GM12878 (cell line): ENCODE measurements around the gene CXCL13. TPM values are rescaled to one million over a fixed set of nuclear protein-coding genes. Genes with fewer than 3 reads are reported as not detected.

ENCODE experiments used
- ATAC-seq: fragments of 200-7000 bp; cut with Tn5 transposase; 3 replicates; pipeline ENCODE4 v1.9.1; 2020; ENCODE audit warnings: mild to moderate bottlenecking, moderate library complexity
- BruUV-seq: library from RNA; stranded (reverse); fragments of 400-500 nt; replicated peaks from 2 replicates; lab custom pipeline; 2021; lab: Mats Ljungman, UMichigan
- CTCF ChIA-PET: fragments of 300-600 bp; sonication (Branson Sonifier 250); formaldehyde crosslinking; extraction: SDS; loops from one replicate; lab custom pipeline; 2021; ENCODE audit warnings: inconsistent platforms; lab: Yijun Ruan, JAX
- POLR2A ChIA-PET: fragments of 350-600 bp; formaldehyde crosslinking; extraction: SDS; loops from one replicate; lab custom pipeline; 2021; ENCODE audit warnings: inconsistent platforms; lab: Charles Lee
- RAD21 ChIA-PET: fragments of 300-600 bp; sonication (Branson Sonifier 250); formaldehyde crosslinking; loops from one replicate; lab custom pipeline; 2023; ENCODE audit warnings: antibody characterized with exemption; ENCODE audit not compliant: unreplicated experiment; lab: Charles Lee
- SMC1A ChIA-PET: fragments of 300-600 bp; sonication (Branson Sonifier 250); formaldehyde crosslinking; loops from one replicate; lab custom pipeline; 2023; ENCODE audit not compliant: unreplicated experiment, uncharacterized antibody; lab: Charles Lee
- DNase-seq: peaks from one replicate; pipeline ENCODE4 v3.0.0-alpha.2; 2011; ENCODE audit warnings: low read depth, low spot score
- FAIRE-seq: peaks from 3 replicates; lab custom pipeline; 2011; peaks lifted over from hg19 to GRCh38; lab: Jason Lieb, UNC
- H2AFZ ChIP-seq: 2 replicates; pipeline ENCODE4 v1.6.0; 2011; ENCODE audit warnings: low read depth, low read length, control low read depth; ENCODE audit not compliant: control insufficient read depth
- H3K27ac ChIP-seq: 2 replicates; pipeline ENCODE4 v1.5.1; 2011; ENCODE audit warnings: control low read depth; ENCODE audit not compliant: control insufficient read depth, insufficient read depth
- H3K27me3 ChIP-seq, 2 experiments: replicated peaks in 1 of 2; 2 replicates each; pipeline versions ENCODE4 v1.6.0 to v1.6.1; 2011; ENCODE audit warnings: low read length in 1 of 2; ENCODE audit not compliant: control insufficient read depth in 2 of 2, insufficient read depth in 2 of 2
- H3K36me3 ChIP-seq, 2 experiments: 2 replicates each; pipeline ENCODE4 v1.5.1; 2011; ENCODE audit warnings: low read length in 1 of 2; ENCODE audit not compliant: control insufficient read depth in 2 of 2, insufficient read depth in 2 of 2
- H3K4me1 ChIP-seq: 2 replicates; pipeline ENCODE4 v1.6.1; 2011; ENCODE audit warnings: mild to moderate bottlenecking, low read length, moderate library complexity, mixed read lengths; ENCODE audit not compliant: control insufficient read depth, insufficient read depth
- H3K4me2 ChIP-seq: 2 replicates; pipeline ENCODE4 v1.6.0; 2011; ENCODE audit warnings: control low read depth; ENCODE audit not compliant: control insufficient read depth, insufficient read depth
- H3K4me3 ChIP-seq: fragments of 200-600 bp; sonication (generic); 2 replicates; pipeline ENCODE4 v1.5.1; 2016
- H3K79me2 ChIP-seq: 2 replicates; pipeline ENCODE4 v1.6.0; 2011; ENCODE audit warnings: low read length; ENCODE audit not compliant: control insufficient read depth, insufficient read depth
- H3K9ac ChIP-seq: 2 replicates; pipeline ENCODE4 v1.8.0; 2011; ENCODE audit warnings: low read length, control low read depth, mixed read lengths; ENCODE audit not compliant: control insufficient read depth, insufficient read depth
- H3K9me3 ChIP-seq: replicated peaks from 3 replicates; pipeline ENCODE4 v1.5.1; 2011; ENCODE audit warnings: mild to moderate bottlenecking, low read length; ENCODE audit not compliant: control insufficient read depth, insufficient read depth
- H4K20me1 ChIP-seq: 2 replicates; pipeline ENCODE4 v1.6.0; 2011; ENCODE audit not compliant: control insufficient read depth, insufficient read depth
- CBX5 ChIP-seq: sonication (generic); IDR thresholded peaks from 2 replicates; pipeline ENCODE4 v1.6.1; 2016; ENCODE audit warnings: low read depth, moderate library complexity, mild to moderate bottlenecking, inconsistent platforms
- EGR1 ChIP-seq, 2 experiments: IDR thresholded peaks; 1 replicate in 1 of 2; 2 replicates in 1 of 2; pipeline ENCODE4 v1.6.1; 2011 to 2012; ENCODE audit warnings: low read depth in 2 of 2, low read length in 2 of 2, borderline replicate concordance in 1 of 2, mild to moderate bottlenecking in 1 of 2, moderate library complexity in 1 of 2
- HDGF ChIP-seq: fragments of 450-650 bp; IDR thresholded peaks from 2 replicates; pipeline ENCODE4 v1.6.1; 2016; ENCODE audit warnings: antibody characterized with exemption
- IKZF2 ChIP-seq, 2 experiments: fragments of 450-650 bp; IDR thresholded peaks; 2 replicates each; pipeline ENCODE4 v1.6.1; 2017; ENCODE audit warnings: mild to moderate bottlenecking in 2 of 2, moderate library complexity in 2 of 2
- KAT2A ChIP-seq: conservative IDR thresholded peaks from 2 replicates; pipeline ENCODE4 v1.6.1; 2011; ENCODE audit warnings: low read depth, low read length; ENCODE audit not compliant: control insufficient read depth
- KLF5 ChIP-seq: fragments of 450-650 bp; IDR thresholded peaks from 2 replicates; pipeline ENCODE4 v1.6.1; 2014; ENCODE audit warnings: mild to moderate bottlenecking; ENCODE audit not compliant: partially characterized antibody
- MEF2A ChIP-seq: IDR thresholded peaks from 2 replicates; pipeline ENCODE4 v1.6.1; 2011; ENCODE audit warnings: low read depth, mild to moderate bottlenecking, low read length, moderate library complexity; ENCODE audit not compliant: insufficient read depth
- RAD21 ChIP-seq: IDR thresholded peaks from 2 replicates; pipeline ENCODE4 v1.6.1; 2011; ENCODE audit warnings: mild to moderate bottlenecking, low read depth, low read length, moderate library complexity; ENCODE audit not compliant: insufficient read depth
- SMC3 ChIP-seq: IDR thresholded peaks from 2 replicates; pipeline ENCODE4 v1.6.1; 2011; ENCODE audit warnings: low read length, improper control_type of control experiment, borderline replicate concordance
- SPI1 ChIP-seq: IDR thresholded peaks from 2 replicates; pipeline ENCODE4 v1.6.1; 2011; ENCODE audit warnings: low read depth, mild to moderate bottlenecking, low read length, moderate library complexity, borderline replicate concordance; ENCODE audit not compliant: insufficient read depth
- STAT3 ChIP-seq: IDR thresholded peaks from 2 replicates; pipeline ENCODE4 v1.6.1; 2011; ENCODE audit warnings: low read depth, low read length, improper control_type of control experiment
- SUZ12 ChIP-seq: fragments of 200-600 bp; sonication (generic); IDR thresholded peaks from one replicate; pipeline ENCODE4 v1.6.1; 2018; ENCODE audit warnings: antibody characterized with exemption, mild to moderate bottlenecking; ENCODE audit not compliant: unreplicated experiment
- TARDBP ChIP-seq: IDR thresholded peaks from 2 replicates; pipeline ENCODE4 v1.6.1; 2016; ENCODE audit warnings: borderline replicate concordance
- WGBS: methylation state at CpG from one replicate; pipeline ENCODE4 v1.1.6; 2016; ENCODE audit warnings: low lambda C conversion rate; ENCODE audit not compliant: insufficient replicate concordance, insufficient coverage; ENCODE audit errors: missing lambda C conversion rate; 5-methylcytosine and 5-hydroxymethylcytosine counted together
- in situ Hi-C: fragments of 300-500 bp; cut with MboI; formaldehyde crosslinking; loops from 9 replicates; pipeline ENCODE4 v1.14.3; 2018; ENCODE audit warnings: mixed read lengths
- intact Hi-C: fragments of 100-400 bp; cut with micrococcal nuclease; formaldehyde crosslinking; loops from one replicate; pipeline ENCODE4 v1.14.2; 2022; ENCODE audit not compliant: unreplicated experiment
- polyA plus RNA-seq, 11 experiments: library from polyadenylated mRNA; depleted of rRNA in 4 of 11; unstranded in 6 of 11; stranded (reverse) in 5 of 11; fragments of >200 nt; fragmentation: Nextera tagmentation in 4 of 11; fragmentation: Illumina TruSeq in 1 of 11; extraction: Ambion mirVana in 4 of 11; extraction: Trizol in 1 of 11; gene quantifications; 1 replicate in 1 of 11; 2 replicates in 10 of 11; pipeline versions ENCODE4 v1.2.1 to v1.2.3, GENCODE V29; 2011 to 2016; ENCODE audit warnings: inconsistent platforms in 2 of 11, missing spikeins in 2 of 11, low read depth in 1 of 11
- total RNA-seq, 4 experiments: library from RNA; depleted of rRNA in 3 of 4; stranded (reverse); fragments of >200 nt in 3 of 4; fragmentation: Illumina TruSeq in 1 of 4; extraction: Trizol in 1 of 4; gene quantifications; 2 replicates each; pipeline versions ENCODE4 v1.2.1 to v1.2.3, GENCODE V29; 2013 to 2021
- TF ChIP-seq, protein P1 (sequence below), 3 experiments: IDR thresholded peaks in 2 of 3; conservative IDR thresholded peaks in 1 of 3; 2 replicates each; pipeline ENCODE4 v1.5.1; 2011; ENCODE audit warnings: low read depth in 3 of 3, low read length in 3 of 3, mild to moderate bottlenecking in 3 of 3, control low read depth in 2 of 3, moderate library complexity in 2 of 3, inconsistent platforms in 1 of 3, mixed read lengths in 1 of 3; ENCODE audit not compliant: control insufficient read depth in 2 of 3, insufficient read depth in 1 of 3; ENCODE audit errors: extremely low read depth in 1 of 3
- TF ChIP-seq, protein P2 (sequence below): fragments of 450-650 bp; IDR thresholded peaks from 2 replicates; pipeline ENCODE4 v1.6.1; 2017; ENCODE audit warnings: antibody characterized with exemption, mild to moderate bottlenecking, moderate library complexity
- TF ChIP-seq, protein P3 (sequence below): fragments of 450-650 bp; IDR thresholded peaks from 2 replicates; pipeline ENCODE4 v1.6.1; 2016; ENCODE audit warnings: mild to moderate bottlenecking

The CXCL13 gene
- total and polyA plus RNA-seq, 10 of the 15 experiments (the other 5 are each of a cell fraction or from before 2014, with no cell fraction given), result 0.05 to 0.16 TPM; not detected in 8

DNA sequence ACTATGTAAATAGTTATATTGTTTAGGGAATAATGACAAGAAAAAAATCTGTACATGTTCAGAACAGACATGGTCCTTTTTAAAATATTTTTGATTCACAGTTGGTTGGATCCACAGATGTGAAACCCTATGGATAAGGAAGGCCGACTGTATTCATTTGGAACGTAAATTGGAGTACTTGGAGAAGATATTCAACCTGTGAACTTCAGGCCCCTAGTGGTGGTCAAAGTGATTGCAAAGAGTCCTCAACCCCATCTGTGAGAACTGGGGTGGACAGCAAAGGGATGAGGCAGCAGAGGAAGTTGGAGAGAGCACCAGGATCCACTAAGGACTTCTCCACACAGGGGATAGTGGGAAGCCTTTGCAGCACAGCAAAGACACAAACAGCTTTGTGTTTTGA lies 6.2 kb upstream of the CXCL13 start:
- POLR2A ChIA-PET, result no interaction called here
- intact Hi-C loops, result no loop called here
- 3% methylated on average over 2 of the region's 2 CpGs for WGBS
- no peak overlapping the region for H3K4me2 ChIP-seq
- H4K20me1 ChIP-seq, result no peaks in the 10 kb centered on the region
- RAD21 ChIA-PET, result interaction anchor here (0.5 to 2.1 kb wide), 6 partner anchors 65 to 233 kb away, joined by 3 to 6 read pairs (median 4); no protein-coding TSS in a partner anchor
- CTCF ChIA-PET, result interaction anchor here (1.0 to 4.4 kb wide), 17 partner anchors 11 to 235 kb away, joined by 3 to 63 read pairs (median 5); no protein-coding TSS in a partner anchor
- in situ Hi-C loops, result no loop called here
- no peak overlapping the region for H3K4me3 ChIP-seq
- no peaks in the 10 kb centered on the region for H3K79me2 ChIP-seq
- ATAC-seq, result peak; percentile 72
- no TSS peak for BruUV-seq
- H3K27ac ChIP-seq, result no peak overlapping the region
- H3K9ac ChIP-seq, result no peak overlapping the region
- H3K9me3 ChIP-seq, result no peaks in the 10 kb centered on the region
- DNase-seq, result no peak
- SMC1A ChIA-PET, result interaction anchor here (1.0 to 4.4 kb wide), 6 partner anchors 13 to 231 kb away, joined by 3 to 43 read pairs (median 8); no protein-coding TSS in a partner anchor
- H3K36me3 ChIP-seq, result no peaks in the 10 kb centered on the region
- no peaks in the 10 kb centered on the region; a peak in 2 of 4 replicates for H3K27me3 ChIP-seq
- no peak for FAIRE-seq
- no peak overlapping the region for H2AFZ ChIP-seq
- H3K4me1 ChIP-seq, result no peaks in the 10 kb centered on the region
- TF ChIP-seq, protein P1, sequence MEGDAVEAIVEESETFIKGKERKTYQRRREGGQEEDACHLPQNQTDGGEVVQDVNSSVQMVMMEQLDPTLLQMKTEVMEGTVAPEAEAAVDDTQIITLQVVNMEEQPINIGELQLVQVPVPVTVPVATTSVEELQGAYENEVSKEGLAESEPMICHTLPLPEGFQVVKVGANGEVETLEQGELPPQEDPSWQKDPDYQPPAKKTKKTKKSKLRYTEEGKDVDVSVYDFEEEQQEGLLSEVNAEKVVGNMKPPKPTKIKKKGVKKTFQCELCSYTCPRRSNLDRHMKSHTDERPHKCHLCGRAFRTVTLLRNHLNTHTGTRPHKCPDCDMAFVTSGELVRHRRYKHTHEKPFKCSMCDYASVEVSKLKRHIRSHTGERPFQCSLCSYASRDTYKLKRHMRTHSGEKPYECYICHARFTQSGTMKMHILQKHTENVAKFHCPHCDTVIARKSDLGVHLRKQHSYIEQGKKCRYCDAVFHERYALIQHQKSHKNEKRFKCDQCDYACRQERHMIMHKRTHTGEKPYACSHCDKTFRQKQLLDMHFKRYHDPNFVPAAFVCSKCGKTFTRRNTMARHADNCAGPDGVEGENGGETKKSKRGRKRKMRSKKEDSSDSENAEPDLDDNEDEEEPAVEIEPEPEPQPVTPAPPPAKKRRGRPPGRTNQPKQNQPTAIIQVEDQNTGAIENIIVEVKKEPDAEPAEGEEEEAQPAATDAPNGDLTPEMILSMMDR (IDR thresholded peaks at IDR 0.05 in 2 of 3, conservative IDR thresholded peaks at IDR 0.05 in 1 of 3; ENCODE audit: control insufficient read depth in 2 of 3, extremely low read depth in 1 of 3, insufficient read depth in 1 of 3, low read depth in 3 of 3, low read length in 3 of 3), result peak; percentile 42 to 58 (median 56)
- TF ChIP-seq KAT2A, result no peak
- no peak for TF ChIP-seq KLF5
- TF ChIP-seq SPI1, result no peak
- TF ChIP-seq, protein P2, sequence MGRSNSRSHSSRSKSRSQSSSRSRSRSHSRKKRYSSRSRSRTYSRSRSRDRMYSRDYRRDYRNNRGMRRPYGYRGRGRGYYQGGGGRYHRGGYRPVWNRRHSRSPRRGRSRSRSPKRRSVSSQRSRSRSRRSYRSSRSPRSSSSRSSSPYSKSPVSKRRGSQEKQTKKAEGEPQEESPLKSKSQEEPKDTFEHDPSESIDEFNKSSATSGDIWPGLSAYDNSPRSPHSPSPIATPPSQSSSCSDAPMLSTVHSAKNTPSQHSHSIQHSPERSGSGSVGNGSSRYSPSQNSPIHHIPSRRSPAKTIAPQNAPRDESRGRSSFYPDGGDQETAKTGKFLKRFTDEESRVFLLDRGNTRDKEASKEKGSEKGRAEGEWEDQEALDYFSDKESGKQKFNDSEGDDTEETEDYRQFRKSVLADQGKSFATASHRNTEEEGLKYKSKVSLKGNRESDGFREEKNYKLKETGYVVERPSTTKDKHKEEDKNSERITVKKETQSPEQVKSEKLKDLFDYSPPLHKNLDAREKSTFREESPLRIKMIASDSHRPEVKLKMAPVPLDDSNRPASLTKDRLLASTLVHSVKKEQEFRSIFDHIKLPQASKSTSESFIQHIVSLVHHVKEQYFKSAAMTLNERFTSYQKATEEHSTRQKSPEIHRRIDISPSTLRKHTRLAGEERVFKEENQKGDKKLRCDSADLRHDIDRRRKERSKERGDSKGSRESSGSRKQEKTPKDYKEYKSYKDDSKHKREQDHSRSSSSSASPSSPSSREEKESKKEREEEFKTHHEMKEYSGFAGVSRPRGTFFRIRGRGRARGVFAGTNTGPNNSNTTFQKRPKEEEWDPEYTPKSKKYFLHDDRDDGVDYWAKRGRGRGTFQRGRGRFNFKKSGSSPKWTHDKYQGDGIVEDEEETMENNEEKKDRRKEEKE, result no peak
- TF ChIP-seq TARDBP, result no peak
- TF ChIP-seq CBX5, result no peak
- TF ChIP-seq IKZF2 (IDR thresholded peaks at IDR 0.05), result no peak
- no peak for TF ChIP-seq SUZ12
- TF ChIP-seq, protein P3, sequence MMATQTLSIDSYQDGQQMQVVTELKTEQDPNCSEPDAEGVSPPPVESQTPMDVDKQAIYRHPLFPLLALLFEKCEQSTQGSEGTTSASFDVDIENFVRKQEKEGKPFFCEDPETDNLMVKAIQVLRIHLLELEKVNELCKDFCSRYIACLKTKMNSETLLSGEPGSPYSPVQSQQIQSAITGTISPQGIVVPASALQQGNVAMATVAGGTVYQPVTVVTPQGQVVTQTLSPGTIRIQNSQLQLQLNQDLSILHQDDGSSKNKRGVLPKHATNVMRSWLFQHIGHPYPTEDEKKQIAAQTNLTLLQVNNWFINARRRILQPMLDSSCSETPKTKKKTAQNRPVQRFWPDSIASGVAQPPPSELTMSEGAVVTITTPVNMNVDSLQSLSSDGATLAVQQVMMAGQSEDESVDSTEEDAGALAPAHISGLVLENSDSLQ, result no peak
- TF ChIP-seq HDGF, result no peak
- no peak for TF ChIP-seq EGR1 (IDR thresholded peaks at IDR 0.05; ENCODE audit: borderline replicate concordance in 1 of 2, low read depth in 2 of 2, low read length in 2 of 2)
- no peak for TF ChIP-seq STAT3
- peak; percentile 44; the same call in 1 of the 2 replicates for TF ChIP-seq RAD21
- TF ChIP-seq SMC3, result peak; percentile 21; the same call in 1 of the 2 replicates
- no peak for TF ChIP-seq MEF2A
